Measurements from ENCODE around the gene CHST11.

DNA sequence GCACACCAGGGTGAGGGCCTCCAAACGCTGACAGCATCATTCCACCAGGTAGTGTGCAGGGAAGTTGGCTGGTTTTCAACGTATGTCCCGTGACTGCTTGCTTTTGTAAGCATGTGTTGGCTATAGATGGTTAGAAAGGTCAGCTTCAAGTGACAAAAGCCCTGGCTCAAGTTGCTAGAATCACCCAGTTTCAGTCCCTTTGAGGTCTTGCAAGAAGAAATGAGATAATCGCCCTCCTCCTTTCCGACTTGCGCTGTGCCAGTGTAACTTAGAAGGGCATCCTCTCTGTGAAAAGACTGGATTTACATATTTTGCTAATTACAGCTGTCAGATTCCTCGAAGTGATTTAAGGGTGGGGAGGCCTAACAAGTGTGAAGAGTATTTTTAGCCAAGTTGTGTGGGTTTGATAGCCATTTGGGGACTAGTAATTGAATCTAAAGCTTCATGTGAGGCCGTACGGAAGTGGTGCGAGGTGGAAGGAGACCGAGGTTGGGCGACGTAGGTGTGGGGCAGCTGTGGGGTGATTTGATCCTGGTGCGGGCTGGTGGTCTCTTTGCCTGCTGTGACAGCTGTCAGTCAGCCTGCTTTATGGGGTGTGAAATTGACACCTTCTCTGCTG lies 94.7 kb downstream of the CHST11 start:
- TF ChIP-seq, protein P1, sequence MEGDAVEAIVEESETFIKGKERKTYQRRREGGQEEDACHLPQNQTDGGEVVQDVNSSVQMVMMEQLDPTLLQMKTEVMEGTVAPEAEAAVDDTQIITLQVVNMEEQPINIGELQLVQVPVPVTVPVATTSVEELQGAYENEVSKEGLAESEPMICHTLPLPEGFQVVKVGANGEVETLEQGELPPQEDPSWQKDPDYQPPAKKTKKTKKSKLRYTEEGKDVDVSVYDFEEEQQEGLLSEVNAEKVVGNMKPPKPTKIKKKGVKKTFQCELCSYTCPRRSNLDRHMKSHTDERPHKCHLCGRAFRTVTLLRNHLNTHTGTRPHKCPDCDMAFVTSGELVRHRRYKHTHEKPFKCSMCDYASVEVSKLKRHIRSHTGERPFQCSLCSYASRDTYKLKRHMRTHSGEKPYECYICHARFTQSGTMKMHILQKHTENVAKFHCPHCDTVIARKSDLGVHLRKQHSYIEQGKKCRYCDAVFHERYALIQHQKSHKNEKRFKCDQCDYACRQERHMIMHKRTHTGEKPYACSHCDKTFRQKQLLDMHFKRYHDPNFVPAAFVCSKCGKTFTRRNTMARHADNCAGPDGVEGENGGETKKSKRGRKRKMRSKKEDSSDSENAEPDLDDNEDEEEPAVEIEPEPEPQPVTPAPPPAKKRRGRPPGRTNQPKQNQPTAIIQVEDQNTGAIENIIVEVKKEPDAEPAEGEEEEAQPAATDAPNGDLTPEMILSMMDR (conservative IDR thresholded peaks at IDR 0.05 in 1 of 2, IDR thresholded peaks at IDR 0.05 in 1 of 2; ENCODE audit: extremely low read depth in 1 of 2, insufficient read depth in 1 of 2, low read depth in 1 of 2, low read length in 2 of 2), result no peak
- no peak for TF ChIP-seq EZH2 (IDR thresholded peaks at IDR 0.05; ENCODE audit: borderline replicate concordance, low read length)
